ENCODE data around the gene PRX. TPM values are rescaled to one million over a fixed set of nuclear protein-coding genes. Genes with fewer than 3 reads are reported as not detected.

Gene PRX
- total and polyA plus RNA-seq, 2 of the 13 experiments (the other 11 are each of a cell fraction or from before 2014, with no cell fraction given) = 0.66 TPM

DNA sequence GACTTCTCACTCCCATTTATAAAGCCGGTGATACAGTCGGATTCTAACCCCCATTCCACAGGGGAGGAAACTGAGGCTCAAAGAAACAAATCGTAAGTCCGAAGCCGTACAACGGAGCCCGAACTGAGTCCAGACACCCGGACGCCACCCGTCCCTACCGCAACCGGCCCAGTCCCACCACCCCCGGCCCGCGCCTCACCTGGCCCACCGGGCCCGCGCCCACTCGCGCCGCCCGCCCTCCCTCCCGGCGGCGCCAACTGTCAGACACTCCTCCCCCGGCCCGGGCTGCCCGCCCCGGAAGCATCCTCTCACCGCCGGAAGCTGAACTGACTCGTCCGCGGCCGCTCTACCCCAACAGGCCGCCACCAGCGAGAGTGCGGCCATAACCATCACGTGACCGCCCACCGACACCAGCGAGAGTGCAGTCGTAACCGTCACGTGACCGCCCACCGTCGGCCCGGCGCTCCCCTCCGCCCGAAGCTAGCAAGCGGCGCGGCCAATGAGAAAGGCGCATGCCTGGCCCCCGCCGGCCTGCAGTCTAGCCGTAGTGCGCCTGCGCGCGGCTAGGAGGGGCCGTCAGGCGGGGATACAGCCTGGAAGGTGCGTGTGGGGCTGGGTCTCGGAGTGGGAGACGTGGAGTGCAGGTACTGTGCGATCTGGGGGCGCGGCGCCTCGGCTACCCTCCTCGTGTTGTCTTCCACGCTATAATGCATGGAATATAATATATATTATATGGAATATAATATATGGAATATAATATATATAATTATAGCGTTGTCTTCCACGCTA, 64.9 kb downstream of the PRX start, which contains the start of the genes C19orf47 and PLD3 (continued):
- TF ChIP-seq, protein P1, sequence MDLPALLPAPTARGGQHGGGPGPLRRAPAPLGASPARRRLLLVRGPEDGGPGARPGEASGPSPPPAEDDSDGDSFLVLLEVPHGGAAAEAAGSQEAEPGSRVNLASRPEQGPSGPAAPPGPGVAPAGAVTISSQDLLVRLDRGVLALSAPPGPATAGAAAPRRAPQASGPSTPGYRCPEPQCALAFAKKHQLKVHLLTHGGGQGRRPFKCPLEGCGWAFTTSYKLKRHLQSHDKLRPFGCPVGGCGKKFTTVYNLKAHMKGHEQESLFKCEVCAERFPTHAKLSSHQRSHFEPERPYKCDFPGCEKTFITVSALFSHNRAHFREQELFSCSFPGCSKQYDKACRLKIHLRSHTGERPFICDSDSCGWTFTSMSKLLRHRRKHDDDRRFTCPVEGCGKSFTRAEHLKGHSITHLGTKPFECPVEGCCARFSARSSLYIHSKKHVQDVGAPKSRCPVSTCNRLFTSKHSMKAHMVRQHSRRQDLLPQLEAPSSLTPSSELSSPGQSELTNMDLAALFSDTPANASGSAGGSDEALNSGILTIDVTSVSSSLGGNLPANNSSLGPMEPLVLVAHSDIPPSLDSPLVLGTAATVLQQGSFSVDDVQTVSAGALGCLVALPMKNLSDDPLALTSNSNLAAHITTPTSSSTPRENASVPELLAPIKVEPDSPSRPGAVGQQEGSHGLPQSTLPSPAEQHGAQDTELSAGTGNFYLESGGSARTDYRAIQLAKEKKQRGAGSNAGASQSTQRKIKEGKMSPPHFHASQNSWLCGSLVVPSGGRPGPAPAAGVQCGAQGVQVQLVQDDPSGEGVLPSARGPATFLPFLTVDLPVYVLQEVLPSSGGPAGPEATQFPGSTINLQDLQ (CRISPR knock-in tag; IDR thresholded peaks at IDR 0.05) = 0 out of 2 replicates have a peak, but pooled peaks have one; percentile 21
- no peak for TF ChIP-seq ZFAT (CRISPR knock-in tag; conservative IDR thresholded peaks at IDR 0.05)
- no peak for TF ChIP-seq ZNF230 (CRISPR knock-in tag; IDR thresholded peaks at IDR 0.05)
- TF ChIP-seq NR1H2 (CRISPR knock-in tag; IDR thresholded peaks at IDR 0.05; ENCODE audit: borderline replicate concordance, low read depth) = no peak
- TF ChIP-seq ATRX (CRISPR knock-in tag; IDR thresholded peaks at IDR 0.05; ENCODE audit: borderline replicate concordance) = no peak
- 0 out of 2 replicates have a peak, but pooled peaks have one; percentile 17 for TF ChIP-seq MEIS1 (CRISPR knock-in tag; IDR thresholded peaks at IDR 0.05; ENCODE audit: borderline replicate concordance)
- no peak for TF ChIP-seq ZNF317 (CRISPR knock-in tag; IDR thresholded peaks at IDR 0.05)
- TF ChIP-seq HNRNPL (IDR thresholded peaks at IDR 0.05; ENCODE audit: low read depth, low read length) = no peak
- TF ChIP-seq, protein P2, sequence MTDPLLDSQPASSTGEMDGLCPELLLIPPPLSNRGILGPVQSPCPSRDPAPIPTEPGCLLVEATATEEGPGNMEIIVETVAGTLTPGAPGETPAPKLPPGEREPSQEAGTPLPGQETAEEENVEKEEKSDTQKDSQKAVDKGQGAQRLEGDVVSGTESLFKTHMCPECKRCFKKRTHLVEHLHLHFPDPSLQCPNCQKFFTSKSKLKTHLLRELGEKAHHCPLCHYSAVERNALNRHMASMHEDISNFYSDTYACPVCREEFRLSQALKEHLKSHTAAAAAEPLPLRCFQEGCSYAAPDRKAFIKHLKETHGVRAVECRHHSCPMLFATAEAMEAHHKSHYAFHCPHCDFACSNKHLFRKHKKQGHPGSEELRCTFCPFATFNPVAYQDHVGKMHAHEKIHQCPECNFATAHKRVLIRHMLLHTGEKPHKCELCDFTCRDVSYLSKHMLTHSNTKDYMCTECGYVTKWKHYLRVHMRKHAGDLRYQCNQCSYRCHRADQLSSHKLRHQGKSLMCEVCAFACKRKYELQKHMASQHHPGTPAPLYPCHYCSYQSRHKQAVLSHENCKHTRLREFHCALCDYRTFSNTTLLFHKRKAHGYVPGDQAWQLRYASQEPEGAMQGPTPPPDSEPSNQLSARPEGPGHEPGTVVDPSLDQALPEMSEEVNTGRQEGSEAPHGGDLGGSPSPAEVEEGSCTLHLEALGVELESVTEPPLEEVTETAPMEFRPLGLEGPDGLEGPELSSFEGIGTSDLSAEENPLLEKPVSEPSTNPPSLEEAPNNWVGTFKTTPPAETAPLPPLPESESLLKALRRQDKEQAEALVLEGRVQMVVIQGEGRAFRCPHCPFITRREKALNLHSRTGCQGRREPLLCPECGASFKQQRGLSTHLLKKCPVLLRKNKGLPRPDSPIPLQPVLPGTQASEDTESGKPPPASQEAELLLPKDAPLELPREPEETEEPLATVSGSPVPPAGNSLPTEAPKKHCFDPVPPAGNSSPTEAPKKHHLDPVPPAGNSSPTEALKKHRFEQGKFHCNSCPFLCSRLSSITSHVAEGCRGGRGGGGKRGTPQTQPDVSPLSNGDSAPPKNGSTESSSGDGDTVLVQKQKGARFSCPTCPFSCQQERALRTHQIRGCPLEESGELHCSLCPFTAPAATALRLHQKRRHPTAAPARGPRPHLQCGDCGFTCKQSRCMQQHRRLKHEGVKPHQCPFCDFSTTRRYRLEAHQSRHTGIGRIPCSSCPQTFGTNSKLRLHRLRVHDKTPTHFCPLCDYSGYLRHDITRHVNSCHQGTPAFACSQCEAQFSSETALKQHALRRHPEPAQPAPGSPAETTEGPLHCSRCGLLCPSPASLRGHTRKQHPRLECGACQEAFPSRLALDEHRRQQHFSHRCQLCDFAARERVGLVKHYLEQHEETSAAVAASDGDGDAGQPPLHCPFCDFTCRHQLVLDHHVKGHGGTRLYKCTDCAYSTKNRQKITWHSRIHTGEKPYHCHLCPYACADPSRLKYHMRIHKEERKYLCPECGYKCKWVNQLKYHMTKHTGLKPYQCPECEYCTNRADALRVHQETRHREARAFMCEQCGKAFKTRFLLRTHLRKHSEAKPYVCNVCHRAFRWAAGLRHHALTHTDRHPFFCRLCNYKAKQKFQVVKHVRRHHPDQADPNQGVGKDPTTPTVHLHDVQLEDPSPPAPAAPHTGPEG (CRISPR knock-in tag; IDR thresholded peaks at IDR 0.05) = no peak
- no peak for TF ChIP-seq ZFP36L1 (CRISPR knock-in tag; IDR thresholded peaks at IDR 0.05)
- TF ChIP-seq, protein P3, sequence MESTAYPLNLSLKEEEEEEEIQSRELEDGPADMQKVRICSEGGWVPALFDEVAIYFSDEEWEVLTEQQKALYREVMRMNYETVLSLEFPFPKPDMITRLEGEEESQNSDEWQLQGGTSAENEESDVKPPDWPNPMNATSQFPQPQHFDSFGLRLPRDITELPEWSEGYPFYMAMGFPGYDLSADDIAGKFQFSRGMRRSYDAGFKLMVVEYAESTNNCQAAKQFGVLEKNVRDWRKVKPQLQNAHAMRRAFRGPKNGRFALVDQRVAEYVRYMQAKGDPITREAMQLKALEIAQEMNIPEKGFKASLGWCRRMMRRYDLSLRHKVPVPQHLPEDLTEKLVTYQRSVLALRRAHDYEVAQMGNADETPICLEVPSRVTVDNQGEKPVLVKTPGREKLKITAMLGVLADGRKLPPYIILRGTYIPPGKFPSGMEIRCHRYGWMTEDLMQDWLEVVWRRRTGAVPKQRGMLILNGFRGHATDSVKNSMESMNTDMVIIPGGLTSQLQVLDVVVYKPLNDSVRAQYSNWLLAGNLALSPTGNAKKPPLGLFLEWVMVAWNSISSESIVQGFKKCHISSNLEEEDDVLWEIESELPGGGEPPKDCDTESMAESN (CRISPR knock-in tag; conservative IDR thresholded peaks at IDR 0.05) = peak; percentile 83
- TF ChIP-seq PPARG (CRISPR knock-in tag; conservative IDR thresholded peaks at IDR 0.05) = no peak
- peak; percentile 64; the same call in 1 of the 2 replicates for TF ChIP-seq ISL2 (CRISPR knock-in tag; IDR thresholded peaks at IDR 0.05)
- no peak for TF ChIP-seq ZNF75D (CRISPR knock-in tag; IDR thresholded peaks at IDR 0.05; ENCODE audit: borderline replicate concordance)
- TF ChIP-seq, protein P4, sequence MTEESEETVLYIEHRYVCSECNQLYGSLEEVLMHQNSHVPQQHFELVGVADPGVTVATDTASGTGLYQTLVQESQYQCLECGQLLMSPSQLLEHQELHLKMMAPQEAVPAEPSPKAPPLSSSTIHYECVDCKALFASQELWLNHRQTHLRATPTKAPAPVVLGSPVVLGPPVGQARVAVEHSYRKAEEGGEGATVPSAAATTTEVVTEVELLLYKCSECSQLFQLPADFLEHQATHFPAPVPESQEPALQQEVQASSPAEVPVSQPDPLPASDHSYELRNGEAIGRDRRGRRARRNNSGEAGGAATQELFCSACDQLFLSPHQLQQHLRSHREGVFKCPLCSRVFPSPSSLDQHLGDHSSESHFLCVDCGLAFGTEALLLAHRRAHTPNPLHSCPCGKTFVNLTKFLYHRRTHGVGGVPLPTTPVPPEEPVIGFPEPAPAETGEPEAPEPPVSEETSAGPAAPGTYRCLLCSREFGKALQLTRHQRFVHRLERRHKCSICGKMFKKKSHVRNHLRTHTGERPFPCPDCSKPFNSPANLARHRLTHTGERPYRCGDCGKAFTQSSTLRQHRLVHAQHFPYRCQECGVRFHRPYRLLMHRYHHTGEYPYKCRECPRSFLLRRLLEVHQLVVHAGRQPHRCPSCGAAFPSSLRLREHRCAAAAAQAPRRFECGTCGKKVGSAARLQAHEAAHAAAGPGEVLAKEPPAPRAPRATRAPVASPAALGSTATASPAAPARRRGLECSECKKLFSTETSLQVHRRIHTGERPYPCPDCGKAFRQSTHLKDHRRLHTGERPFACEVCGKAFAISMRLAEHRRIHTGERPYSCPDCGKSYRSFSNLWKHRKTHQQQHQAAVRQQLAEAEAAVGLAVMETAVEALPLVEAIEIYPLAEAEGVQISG (CRISPR knock-in tag; IDR thresholded peaks at IDR 0.05) = peak; percentile 99

All from HepG2 (cell line).